VCaP (cell line): ENCODE results near the gene REL.

Experiments used
- H3K27ac ChIP-seq: fragments of 450-650 bp; 2 replicates; pipeline ENCODE4 v1.5.1; 2017
- TF ChIP-seq, protein P1 (sequence below): fragments of 450-650 bp; conservative IDR thresholded peaks from 2 replicates; pipeline ENCODE4 v1.5.1; 2017; ENCODE audit warnings: mild to moderate bottlenecking, moderate library complexity

REL gene

GRCh38 chr2:60965499-60965785 lies 84.1 kb downstream of the REL start:
- 0 out of 2 replicates have a peak overlapping the region, but pooled peaks have one; percentile 4 for H3K27ac ChIP-seq
- TF ChIP-seq, protein P1, sequence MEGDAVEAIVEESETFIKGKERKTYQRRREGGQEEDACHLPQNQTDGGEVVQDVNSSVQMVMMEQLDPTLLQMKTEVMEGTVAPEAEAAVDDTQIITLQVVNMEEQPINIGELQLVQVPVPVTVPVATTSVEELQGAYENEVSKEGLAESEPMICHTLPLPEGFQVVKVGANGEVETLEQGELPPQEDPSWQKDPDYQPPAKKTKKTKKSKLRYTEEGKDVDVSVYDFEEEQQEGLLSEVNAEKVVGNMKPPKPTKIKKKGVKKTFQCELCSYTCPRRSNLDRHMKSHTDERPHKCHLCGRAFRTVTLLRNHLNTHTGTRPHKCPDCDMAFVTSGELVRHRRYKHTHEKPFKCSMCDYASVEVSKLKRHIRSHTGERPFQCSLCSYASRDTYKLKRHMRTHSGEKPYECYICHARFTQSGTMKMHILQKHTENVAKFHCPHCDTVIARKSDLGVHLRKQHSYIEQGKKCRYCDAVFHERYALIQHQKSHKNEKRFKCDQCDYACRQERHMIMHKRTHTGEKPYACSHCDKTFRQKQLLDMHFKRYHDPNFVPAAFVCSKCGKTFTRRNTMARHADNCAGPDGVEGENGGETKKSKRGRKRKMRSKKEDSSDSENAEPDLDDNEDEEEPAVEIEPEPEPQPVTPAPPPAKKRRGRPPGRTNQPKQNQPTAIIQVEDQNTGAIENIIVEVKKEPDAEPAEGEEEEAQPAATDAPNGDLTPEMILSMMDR: no peak

GRCh38 chr2:60966507-60967405 lies 85.4 kb downstream of the REL start:
- no peak overlapping the region for H3K27ac ChIP-seq
- TF ChIP-seq, protein P1: no peak

- H3K27ac ChIP-seq: no peak overlapping the region
Observed at GRCh38 chr2:60972889-60973656, 91.7 kb downstream of the REL start.

DNA sequence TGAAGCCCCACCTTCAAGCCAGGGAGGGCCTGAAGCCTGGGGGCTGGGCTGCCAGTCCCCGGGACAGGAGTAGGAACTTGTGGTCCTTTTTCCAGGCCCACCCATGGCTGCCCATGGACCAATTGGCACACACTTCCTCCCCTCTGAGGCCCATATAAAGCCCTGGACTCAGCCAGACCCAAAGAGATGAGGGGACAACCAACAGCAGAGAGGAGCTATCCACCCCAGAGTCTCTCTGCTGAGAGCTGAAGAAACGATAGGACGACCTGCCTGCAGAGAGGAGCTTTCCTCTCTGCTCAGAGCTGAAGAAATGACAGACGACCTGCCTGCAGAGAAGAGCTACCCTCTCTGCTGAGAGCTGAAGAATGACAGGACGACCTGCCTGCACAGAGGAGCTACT lies 92.3 kb downstream of the REL start:
- H3K27ac ChIP-seq: no peak overlapping the region
- TF ChIP-seq, protein P1: no peak

More at GRCh38 chr2:60972889-60973656, 91.7 kb downstream of the REL start:
- TF ChIP-seq, protein P1: no peak

- H3K27ac ChIP-seq: no peak overlapping the region
- TF ChIP-seq, protein P1: no peak
Observed at GRCh38 chr2:60974652-60975051, 93.3 kb downstream of the REL start.
